HG03108 (cell line): ENCODE results near the gene RCOR1.
"Not testable (repeated sequence)": the region's sequence is repeated elsewhere in the genome, so short reads cannot be mapped to it uniquely, and the experiment has no call there.

Experiments used
- ATAC-seq: cut with Tn5 transposase; IDR thresholded peaks from one replicate; pipeline ENCODE4 v1.9.1; 2021; ENCODE audit warnings: moderate library complexity; ENCODE audit not compliant: unreplicated experiment

The RCOR1 gene

DNA sequence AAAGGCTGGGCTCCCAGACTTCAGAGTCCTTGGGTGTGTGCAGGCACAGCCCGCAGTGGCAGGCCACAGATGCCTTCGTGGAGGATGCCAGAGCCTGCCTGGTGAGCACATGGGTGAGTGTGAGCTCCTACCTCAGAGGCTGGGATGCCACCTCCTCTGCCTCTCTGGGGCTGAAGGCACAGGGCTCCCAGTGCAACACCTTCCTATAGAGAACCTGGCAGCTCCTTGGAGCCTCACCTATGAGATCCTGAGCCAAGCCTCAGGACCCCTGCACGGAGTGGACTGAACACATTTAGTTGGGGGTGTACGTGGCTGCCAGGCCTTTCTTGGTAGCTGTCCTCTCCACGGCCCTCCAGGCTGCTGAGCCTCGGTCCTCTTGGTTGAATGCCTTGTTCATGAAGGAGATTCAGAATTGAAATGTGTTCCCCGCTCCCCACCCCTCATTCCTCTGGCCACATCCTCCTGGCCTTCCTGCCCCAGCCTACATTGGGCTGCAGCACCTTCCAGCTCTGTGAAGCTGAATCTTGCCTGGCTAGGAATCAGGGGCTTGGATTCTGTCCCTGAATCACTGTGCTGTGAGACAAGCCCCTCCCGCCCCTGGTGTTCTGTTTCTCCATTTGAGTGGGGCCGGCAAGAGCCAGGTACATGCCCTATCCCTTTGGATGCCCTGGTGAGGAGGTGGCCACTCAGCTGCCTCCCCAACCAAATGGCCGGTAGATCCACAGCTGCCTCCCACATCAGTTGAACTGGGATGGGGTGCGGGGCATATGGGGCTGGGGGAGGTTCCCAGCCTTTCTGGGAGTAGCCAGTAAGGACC, 146.1 kb downstream of the RCOR1 start:
- ATAC-seq = no peak

DNA sequence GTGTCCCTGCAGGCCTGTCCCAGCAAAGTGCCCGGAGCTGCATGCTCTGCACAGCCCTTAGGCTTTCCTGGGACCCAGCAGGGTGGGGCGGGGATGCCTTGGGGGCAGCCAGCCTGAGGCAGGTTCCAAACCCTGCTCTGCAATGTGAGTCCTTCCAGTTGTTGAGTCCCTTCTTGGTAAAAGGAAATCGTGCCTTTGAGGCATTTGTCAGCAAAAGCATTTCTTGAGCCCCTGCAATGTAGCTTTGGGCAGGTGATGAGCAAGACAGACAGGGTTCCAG, 146.7 kb downstream of the RCOR1 start:
- no peak for ATAC-seq

DNA sequence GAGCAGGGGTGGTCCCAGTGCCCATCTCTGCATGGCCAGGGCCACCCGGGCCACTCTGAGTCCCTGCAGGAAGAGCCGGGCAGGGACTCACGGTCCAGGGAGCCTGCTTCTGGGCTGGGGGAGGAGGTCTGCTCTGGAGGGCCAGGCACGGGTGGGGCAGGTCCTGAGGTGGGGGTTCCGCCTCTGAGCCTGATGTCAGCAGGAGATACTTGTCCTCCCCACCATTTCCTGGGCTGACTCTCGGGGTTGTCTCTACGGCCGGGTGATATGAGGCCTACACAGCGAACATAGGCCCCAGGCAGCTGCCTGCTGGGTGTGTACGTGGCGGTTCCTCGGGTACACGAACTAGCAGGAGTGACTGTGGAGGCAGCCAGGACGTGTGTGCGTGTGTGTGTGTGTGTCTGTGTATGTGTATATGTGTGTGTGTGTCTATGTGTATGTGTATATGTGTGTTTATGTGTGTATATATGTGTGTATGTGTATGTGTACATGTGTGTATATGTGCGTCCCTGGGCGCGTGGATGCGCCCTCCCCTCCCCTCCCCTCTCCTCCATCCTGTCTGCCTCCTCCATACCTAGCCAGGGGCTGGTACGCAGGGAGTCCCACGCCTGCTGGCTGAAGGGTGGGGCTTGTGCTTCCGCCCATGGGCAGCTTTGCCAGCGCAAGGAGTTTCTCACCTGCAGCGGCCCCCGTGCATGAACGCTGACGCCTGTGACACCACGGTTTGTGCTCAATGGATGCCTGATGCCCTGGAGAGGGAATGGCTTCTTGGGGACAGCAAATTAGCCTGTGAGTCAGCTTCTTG, 154.4 kb downstream of the RCOR1 start:
- ATAC-seq = no peak

DNA sequence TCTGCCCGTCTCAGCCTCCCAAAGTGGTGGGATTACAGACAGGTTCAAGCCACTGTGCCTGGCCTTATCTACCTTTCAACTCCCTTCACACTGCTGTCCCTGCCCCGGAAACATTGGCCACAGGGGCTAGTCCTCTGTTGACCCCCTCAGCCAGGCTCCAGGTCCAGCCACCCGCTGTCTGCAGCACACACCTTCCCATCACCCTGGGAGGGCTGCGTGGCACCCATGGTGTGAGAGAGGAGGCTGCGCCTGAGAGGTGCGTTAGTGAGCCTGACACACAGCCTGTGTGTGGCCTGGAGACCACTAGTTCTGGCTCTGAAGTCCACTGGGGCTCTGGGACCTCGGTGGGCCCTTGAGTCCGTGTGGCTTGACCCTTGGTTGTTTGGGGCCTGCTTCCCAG, 156.4 kb downstream of the RCOR1 start:
- ATAC-seq = no peak

DNA sequence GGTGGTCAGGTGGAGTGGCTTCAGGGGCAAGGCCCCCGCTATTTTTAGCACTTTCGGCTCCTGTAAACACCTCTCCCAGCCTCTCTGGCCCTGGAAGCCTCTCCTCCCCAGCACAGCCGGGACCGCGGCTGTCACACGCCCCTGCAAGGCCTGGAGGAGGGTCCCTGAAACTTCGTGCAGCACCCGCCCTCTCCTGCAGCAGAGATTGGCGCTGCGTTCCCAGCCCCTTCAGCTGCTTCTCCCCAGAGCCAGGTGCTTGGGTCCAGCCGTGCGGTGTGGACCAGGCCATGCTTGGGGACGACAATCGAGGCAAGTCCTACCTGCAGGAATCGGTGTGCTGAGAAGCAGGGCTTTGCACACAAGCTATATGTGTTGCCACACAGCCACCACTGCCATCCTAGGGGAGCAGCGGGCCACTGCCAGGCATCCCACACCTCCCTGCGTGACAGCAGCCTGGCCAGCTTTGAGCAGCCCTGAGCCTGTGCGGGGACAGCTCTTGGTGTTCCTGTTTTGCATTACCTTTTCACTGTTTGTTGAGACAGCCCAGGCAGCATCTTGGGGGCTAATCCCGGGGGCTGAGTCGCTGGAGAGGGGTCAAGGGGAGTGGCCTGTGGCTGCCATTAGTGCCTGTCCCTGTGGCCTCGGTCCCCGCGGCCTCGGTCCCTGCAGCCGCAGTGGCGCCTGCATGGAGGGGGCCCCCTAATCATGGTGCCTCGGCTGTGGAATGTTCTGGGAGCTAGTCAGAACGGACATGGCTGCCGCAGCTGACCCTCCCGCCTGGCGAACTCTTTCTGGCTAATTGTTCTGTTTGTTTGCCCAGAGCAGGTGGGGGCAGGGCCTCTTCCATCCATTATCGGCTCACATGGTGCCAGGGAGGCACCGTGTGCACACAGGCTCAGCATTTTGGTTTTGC, 157.2 kb downstream of the RCOR1 start:
- ATAC-seq = no peak

DNA sequence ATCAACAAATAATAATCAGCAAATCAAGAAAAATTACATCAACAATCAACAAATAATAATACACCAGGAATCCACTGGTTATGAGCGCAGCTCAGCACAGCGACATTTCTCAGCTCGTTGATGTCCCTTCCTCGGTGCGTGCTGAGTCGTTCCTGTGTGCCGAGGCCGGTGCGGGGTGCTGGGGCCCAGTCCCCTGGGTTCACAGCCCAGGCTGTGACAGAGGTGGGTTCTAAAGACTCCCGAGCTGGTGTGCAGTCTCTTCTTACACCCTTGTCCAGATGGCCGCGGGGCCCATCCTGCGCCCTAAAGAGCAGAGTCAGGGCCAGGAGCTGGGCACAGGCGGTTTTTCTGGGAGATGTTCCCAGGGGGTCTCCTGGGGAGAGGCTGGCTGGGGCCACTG, 157.9 kb downstream of the RCOR1 start:
- no peak for ATAC-seq

DNA sequence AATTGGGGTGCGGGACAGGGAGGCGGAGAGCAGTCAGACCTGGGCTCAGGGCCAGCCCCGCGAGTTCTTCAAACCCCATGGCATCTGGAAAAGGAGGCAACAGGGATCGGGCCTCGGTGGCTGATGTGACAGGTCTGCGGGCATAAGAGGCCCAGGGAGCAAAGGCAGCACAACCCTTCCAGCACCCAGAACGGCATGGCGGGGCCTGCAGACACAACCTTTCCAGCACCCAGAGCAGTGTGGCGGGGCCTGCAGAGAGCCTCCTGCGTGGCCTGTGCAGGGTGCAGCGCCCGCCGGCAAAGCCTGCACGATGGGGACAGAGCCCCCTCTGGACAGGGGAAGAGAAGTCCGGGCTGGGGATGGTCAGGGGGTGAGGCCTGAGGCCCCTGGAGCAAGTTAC, 158.6 kb downstream of the RCOR1 start:
- no peak for ATAC-seq

DNA sequence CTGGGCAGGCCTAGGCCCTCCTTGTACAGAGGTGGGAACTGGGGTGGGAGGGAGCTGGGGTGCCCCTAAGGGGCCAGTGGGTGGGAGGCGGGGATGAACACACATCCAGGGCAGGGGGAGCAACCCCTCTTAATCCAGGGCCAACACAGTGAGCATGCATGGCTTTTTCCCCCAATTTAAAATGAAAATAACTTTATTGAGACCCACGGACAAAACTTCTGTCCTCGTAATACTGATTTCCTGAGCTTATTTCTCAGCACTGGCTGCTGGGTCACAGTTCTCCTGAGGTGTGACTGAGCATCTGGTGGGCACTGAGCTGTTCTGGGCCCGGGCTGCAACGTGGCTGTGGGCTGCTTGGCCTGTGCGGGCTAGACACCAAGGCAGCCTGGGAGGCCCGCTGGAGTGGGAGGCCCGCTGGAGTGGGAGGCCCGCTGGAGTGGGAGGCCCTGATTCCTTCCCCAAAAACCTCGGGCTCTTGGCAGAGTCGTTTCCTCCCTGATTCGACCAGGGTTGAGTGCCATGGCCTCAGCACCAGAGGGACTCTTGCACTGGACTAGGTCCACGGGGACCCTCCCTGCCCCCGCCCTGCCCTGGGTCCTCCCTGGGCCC, 159.9 kb downstream of the RCOR1 start:
- no peak for ATAC-seq

DNA sequence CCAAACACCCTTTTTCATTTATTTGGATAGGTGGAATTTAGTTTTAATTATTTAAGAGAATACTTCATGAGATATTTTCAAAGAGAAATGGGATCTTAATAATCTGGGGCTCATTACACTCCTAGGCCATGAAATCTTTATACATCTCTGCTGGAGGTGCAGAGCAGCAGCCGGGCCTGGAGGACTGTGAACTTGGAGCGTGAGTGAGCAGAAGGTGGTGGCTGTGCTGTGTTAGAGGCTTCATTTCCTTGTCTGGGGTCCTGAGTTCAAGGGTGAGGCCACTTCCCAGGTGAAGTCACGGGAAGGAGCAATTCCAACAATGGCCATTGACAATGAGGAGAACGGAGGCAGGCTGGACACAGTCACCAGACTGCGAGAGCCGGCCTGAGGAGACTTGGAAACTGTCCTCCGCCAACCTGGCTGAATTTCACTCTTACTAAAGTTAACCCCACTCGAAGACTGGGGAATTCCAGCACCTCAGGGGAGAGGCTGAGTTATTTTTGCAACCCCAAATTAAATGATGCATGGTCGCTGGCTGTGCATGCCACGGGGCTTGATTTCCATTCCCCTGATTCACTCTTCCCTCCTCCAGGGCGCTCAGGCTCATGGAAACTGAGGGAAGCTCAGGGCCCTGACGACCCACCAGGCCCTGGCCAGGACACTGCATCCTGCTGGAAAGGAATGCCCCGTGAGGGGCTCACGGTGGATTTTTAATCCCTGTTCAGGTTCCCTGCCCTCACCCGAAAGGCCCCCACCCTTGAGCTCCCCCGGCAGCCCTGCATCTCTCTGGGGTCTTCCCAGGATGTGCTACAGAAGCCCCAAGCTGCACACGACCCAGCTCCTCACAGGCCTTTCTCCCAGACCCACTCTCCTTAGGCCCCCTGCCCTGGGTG, 162.2 kb downstream of the RCOR1 start:
- peak; percentile 43 for ATAC-seq

DNA sequence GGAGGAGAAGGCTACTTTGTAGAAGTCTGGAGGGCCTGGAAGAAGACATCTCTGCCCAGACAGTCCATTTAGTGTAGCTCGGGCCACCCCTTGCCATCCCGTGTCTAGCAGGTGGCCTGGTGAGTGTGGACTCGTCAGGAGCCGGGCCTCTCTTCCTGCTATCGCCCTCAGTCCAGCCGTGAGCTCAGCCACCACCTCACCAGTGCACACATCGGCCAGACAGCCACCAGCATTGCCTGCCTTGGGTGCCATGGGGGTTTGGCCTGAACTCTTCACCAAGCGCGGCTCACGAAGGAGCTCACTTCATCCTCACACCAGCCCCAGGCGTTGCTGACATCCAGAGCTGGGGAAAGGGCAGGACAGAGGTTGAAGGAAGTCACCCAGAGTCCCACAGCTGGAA, 165.2 kb downstream of the RCOR1 start:
- ATAC-seq = no peak

DNA sequence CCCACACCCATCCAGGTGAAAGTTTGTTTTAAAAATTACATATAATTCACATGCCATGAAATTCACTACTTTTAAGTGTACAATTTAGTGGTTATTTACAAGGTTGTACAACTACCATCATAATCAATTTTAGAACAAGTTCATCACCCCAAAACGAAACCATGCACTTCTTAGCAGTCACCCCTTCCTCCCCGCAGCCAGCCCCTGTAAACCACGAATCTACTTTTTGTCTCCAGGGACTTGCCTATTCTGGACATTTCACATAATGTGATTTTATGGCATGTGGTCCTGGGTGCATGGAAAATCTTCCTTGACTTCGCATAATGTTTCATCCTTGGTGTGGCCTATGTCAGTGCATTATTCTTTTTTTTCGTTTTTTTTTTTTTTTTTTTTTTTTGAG, 165.6 kb downstream of the RCOR1 start:
- ATAC-seq = no peak

DNA sequence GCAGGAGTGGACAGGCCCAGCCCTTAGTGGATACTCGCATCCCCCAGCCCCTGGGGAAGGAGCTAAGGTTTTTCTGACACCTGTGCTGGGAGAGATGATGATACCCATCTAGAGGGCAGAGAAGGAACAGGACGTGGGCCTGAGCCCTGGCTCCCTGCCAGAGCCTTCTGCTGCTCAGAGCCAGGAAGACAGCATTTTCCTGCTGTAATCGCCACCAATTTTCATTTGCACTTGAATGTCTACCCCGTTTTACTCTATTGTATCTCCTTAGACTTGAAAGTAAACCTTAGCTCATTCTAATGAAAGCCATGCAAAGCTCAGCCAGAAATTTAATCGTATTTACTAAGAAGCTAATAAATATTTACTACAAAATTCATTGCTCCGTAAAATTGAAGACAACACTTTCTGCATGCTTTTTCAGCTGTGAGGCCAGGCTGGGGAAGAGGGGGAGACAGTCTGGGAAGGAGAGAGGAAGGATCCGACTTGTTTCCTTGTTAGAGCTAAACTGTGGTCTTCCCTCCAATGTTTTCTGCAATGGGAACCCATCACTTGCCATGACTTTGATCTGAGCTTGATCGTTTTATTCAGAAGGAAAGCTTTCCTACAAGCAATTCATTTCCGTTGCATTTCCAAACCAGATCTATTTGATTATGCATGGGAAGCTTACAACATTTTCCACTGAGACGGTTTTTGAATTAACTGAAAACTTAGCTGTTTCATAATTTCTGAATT, 167.2 kb downstream of the RCOR1 start:
- no peak for ATAC-seq

DNA sequence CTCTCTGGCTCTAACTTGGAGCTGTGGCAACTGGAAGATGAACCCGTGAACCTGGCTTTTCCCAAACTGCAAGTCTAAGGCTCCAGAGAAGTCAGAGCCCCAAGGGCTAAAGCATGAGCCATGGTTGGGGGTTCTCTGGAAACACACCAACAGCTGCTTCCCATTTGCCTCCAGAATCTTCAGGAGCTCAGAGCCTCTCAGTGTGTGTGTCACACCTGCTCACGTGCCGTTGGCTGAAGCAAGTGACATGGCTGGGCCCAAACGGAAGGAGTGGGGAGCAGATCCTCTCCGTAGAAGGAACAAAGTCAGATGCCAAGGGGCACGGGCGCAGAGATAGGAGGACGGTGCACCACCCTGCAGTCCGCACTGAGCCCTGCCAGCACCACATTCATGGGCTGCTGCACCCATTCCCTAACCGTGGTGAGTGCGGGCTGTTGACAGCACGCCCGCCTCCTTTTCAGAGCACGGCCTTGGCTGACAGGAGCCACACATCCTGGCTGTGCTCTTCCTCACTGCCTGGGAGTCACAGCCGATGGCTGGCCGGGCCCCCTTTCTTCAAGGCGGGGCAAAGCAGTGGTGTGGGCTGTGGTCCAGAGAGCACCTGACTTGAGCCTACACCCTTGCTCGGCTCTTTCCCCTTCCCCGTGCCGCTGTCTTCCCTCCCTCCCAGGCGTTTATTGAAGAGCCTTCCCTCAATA, 168.2 kb downstream of the RCOR1 start:
- no peak for ATAC-seq

DNA sequence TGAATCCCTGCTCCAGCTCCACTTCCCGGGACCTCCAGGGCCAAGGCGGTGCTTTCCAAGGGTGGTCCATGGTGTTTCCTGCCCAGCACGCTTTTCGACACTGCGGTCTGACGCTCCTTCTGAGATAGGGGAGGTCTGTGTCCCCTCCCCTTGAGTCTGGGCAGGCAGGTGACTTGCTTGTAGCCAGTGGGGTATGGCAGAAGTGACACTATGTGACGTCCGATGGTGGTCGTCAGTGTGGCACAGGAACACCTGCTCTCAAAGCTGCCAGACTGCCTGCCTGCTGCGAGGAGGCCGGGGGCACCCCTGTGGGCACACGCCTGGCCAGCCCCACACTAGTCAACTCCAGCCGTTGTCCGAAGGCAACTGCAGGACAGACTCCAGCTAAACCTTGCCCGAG, 168.8 kb downstream of the RCOR1 start:
- no peak for ATAC-seq

DNA sequence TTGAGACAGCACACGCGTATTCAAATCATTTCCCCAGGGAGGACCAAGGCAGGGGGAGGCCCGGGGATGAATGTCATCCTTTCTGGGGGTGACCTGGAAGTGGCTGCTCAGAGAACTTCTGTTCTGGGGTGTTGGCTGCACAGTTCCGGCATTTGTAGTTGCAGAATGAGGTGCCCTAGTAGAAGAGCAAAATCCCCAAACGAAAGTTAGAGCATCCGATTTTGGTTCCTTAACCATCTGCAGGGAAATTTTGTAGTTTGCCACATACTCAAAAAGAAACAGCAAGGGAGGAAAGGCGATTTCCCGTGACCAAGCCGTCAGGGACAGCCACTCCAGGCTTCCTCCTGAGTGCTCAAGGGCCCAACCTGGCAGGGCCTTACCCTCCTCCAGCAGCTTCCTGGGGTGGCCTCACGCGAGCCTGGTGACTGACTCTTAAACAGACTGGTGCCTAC, 171.8 kb downstream of the RCOR1 start:
- ATAC-seq = peak; percentile 51

DNA sequence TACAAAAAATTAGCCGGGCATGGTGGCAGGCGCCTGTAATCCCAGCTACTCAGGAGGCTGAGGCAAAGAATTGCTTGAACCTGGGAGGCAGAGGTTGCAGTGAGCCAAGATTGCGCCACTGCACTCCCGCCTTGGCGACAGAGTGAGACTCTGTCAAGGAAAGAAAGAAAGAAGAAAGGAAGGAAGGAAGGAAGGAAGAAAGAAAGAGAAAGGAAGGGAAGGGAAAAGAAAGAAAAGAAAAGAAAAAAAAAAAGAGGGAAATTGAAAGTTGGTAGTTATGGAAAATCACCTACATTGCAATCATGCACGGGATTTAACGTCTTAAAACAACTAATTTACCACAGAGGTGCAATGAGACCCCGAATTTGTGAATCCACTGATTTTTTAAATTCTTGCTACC, 173.3 kb downstream of the RCOR1 start:
- not testable (repeated sequence) for ATAC-seq

DNA sequence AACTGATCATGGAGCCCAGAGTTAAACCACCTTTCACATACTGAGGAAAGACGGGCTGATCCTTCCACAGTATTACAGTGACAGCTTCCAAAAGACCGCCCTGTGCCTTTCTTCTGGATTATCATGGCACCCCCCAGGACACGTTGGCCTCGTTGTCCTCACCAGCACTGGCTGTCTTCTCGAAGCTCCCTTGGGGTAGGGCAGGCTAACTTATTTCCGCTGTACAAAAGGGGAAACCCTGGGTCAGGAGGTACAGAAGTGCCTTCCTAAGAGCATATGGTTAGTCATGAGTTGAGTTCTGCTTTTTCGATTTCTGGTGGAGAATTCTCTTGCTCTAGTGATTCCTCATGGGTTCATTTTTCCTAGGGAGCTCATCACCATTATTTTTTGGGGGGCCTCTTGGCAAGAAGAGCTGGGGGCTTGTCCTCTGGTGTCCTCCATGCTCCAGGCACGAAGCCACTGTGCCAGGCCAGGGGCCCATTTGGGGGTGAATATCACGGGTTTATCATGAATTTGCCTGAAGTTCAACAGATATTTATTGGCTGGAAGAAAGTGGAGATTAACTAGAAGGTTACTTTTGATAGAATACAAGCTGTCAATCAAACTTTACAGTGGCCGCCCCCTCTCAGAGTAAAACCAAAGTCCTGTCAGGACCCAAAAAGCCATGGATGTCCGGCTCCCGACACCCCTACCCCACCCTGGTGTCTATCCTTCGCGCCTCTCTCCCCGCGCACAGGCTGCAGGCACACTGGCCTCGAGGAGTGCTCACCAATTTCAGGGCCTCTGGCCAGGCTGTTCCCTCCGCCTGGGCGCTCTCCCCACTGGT, 176.0 kb downstream of the RCOR1 start:
- ATAC-seq = no peak

DNA sequence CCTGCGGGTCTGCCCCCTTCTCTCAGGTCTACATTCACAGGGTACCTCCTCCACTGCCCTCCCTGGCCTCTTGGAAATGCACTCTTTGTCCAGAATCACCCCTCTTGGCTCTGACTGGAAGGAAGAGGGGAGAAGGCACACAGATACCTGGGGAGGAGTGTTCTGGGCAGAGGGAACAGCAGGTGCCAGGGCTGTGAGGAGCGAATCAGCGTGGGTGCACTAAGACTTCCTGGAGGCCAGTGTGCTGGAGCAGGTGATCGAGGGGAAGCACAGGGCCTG, 176.5 kb downstream of the RCOR1 start:
- no peak for ATAC-seq
